ENCODE data around the gene SCUBE3.

SCUBE3 gene

DNA sequence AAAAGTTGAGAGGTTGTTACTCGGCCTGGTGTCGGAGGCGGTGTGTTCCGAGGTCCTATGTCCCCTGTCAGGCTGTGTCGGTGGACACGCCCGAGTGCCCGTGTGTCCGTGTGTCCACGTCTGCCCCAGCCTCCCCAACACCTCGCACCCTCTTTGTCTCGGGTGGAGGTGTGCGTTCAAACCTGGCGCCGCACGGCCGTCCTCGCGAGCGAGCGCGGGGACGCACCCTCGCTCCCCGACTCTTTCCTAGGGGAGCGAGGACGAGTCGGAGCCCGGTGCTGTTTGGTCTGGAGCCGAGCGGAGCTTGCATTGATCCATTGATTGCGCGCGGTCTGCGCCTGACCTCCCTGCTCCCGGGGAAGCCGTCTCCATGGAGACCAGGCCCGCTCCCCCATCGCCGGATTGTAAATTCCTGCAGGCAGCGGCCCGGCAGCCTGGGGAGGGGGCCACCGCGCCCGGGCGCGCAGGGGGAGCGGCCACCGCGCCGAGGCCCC is 411 bp upstream of the SCUBE3 start:
- Histone ChIP-seq H3F3A (ENCODE audit: insufficient read depth) (no peaks in the 10 kb centered on the region), H2AFZ (ENCODE audit: low read depth, low read length, severe bottlenecking) (no peak overlapping the region), H3K9ac (ENCODE audit: low read length) (no peak overlapping the region), H3K9me2 (replicated peaks; ENCODE audit: insufficient read depth, low read length) (no peaks in the 10 kb centered on the region), H3K27ac (ENCODE audit: low read depth, low read length) (no peak overlapping the region), H3K79me2 (ENCODE audit: insufficient read depth, low read length) (no peaks in the 10 kb centered on the region), H3K27me3 (ENCODE audit: low read length) (no peaks in the 10 kb centered on the region), H3K36me3 (ENCODE audit: low read length) (no peaks in the 10 kb centered on the region), H4K20me1 (ENCODE audit: low read depth, low read length) (no peaks in the 10 kb centered on the region), H3K9me3 (ENCODE audit: insufficient read depth, low read length) (no peaks in the 10 kb centered on the region), H3K4me3 (ENCODE audit: insufficient read depth, low read length, poor library complexity, severe bottlenecking) (no peak overlapping the region), H3K4me2 (ENCODE audit: low read depth, low read length, poor library complexity, severe bottlenecking) (no peak overlapping the region)
- TF ChIP-seq EZH2phosphoT487 (conservative IDR thresholded peaks at IDR 0.05; ENCODE audit: low read length), result no peak
- TF ChIP-seq, protein P1, sequence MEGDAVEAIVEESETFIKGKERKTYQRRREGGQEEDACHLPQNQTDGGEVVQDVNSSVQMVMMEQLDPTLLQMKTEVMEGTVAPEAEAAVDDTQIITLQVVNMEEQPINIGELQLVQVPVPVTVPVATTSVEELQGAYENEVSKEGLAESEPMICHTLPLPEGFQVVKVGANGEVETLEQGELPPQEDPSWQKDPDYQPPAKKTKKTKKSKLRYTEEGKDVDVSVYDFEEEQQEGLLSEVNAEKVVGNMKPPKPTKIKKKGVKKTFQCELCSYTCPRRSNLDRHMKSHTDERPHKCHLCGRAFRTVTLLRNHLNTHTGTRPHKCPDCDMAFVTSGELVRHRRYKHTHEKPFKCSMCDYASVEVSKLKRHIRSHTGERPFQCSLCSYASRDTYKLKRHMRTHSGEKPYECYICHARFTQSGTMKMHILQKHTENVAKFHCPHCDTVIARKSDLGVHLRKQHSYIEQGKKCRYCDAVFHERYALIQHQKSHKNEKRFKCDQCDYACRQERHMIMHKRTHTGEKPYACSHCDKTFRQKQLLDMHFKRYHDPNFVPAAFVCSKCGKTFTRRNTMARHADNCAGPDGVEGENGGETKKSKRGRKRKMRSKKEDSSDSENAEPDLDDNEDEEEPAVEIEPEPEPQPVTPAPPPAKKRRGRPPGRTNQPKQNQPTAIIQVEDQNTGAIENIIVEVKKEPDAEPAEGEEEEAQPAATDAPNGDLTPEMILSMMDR (IDR thresholded peaks at IDR 0.05; ENCODE audit: insufficient read depth, low read length, poor library complexity, severe bottlenecking), result no peak

- Histone ChIP-seq H3K9me2 (replicated peaks; ENCODE audit: insufficient read depth, low read length) (no peaks in the 10 kb centered on the region), H4K20me1 (ENCODE audit: low read depth, low read length) (no peaks in the 10 kb centered on the region), H3F3A (ENCODE audit: insufficient read depth) (no peaks in the 10 kb centered on the region), H3K9me3 (ENCODE audit: insufficient read depth, low read length) (no peaks in the 10 kb centered on the region), H3K9ac (ENCODE audit: low read length) (no peak overlapping the region), H3K4me2 (ENCODE audit: low read depth, low read length, poor library complexity, severe bottlenecking) (no peak overlapping the region), H2AFZ (ENCODE audit: low read depth, low read length, severe bottlenecking) (no peak overlapping the region), H3K79me2 (ENCODE audit: insufficient read depth, low read length) (no peaks in the 10 kb centered on the region), H3K36me3 (ENCODE audit: low read length) (no peaks in the 10 kb centered on the region), H3K27me3 (ENCODE audit: low read length) (no peaks in the 10 kb centered on the region), H3K4me3 (ENCODE audit: insufficient read depth, low read length, poor library complexity, severe bottlenecking) (no peak overlapping the region), H3K27ac (ENCODE audit: low read depth, low read length) (no peak overlapping the region)
- TF ChIP-seq, protein P1 (IDR thresholded peaks at IDR 0.05; ENCODE audit: insufficient read depth, low read length, poor library complexity, severe bottlenecking), result no peak
- no peak for TF ChIP-seq EZH2phosphoT487 (conservative IDR thresholded peaks at IDR 0.05; ENCODE audit: low read length)
Observed at GRCh38 chr6:35214869-35215664, 1.3 kb downstream of the SCUBE3 start.

DNA sequence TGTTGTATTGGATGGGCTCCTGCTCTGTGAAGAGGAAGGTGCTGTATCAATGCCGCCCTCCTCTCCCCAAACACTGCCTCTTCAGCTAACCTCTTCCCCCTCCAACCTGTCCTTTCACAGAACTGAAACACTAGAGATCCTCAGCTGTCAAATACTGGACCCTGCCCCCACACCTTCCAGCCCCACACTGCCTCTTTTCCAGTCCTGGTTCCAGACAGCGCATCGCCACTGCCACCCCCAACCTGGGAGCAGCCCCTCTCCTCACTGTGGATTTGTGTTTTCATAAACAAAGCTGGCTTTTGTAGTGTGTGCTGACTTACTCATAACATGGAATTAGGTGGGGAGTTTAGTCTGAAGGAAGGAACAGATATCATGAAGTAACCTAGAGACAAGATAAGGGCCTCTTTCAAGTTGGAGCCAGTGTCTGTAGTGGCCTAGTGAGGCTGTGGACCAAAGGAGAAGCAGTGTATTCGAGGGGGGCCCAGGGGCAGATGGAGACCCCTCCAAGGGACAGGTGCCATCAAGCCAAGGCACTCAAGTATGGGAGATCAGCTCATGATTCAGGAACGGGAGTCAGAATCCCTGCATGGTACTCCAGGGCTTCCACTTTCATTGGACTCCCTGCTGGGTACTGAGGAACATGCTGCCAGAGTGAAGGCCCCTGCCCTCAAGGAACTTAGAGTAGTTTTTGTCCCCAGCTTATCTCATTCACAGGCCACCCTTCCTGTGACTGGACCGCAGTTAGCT is 2.1 kb downstream of the SCUBE3 start:
- H4K20me1 ChIP-seq (ENCODE audit: low read depth, low read length), result no peaks in the 10 kb centered on the region
- H3F3A ChIP-seq (ENCODE audit: insufficient read depth), result no peaks in the 10 kb centered on the region
- no peak overlapping the region for H3K4me2 ChIP-seq (ENCODE audit: low read depth, low read length, poor library complexity, severe bottlenecking)
- H3K27ac ChIP-seq (ENCODE audit: low read depth, low read length), result no peak overlapping the region
- no peak overlapping the region for H3K4me3 ChIP-seq (ENCODE audit: insufficient read depth, low read length, poor library complexity, severe bottlenecking)
- H3K9ac ChIP-seq (ENCODE audit: low read length), result no peak overlapping the region
- no peak overlapping the region for H2AFZ ChIP-seq (ENCODE audit: low read depth, low read length, severe bottlenecking)
- H3K9me2 ChIP-seq (replicated peaks; ENCODE audit: insufficient read depth, low read length), result no peaks in the 10 kb centered on the region
- no peaks in the 10 kb centered on the region for H3K36me3 ChIP-seq (ENCODE audit: low read length)
- H3K27me3 ChIP-seq (ENCODE audit: low read length), result no peaks in the 10 kb centered on the region
- H3K79me2 ChIP-seq (ENCODE audit: insufficient read depth, low read length), result no peaks in the 10 kb centered on the region
- TF ChIP-seq EZH2phosphoT487 (conservative IDR thresholded peaks at IDR 0.05; ENCODE audit: low read length), result no peak
- TF ChIP-seq, protein P1 (IDR thresholded peaks at IDR 0.05; ENCODE audit: insufficient read depth, low read length, poor library complexity, severe bottlenecking), result no peak
- H3K9me3 ChIP-seq (ENCODE audit: insufficient read depth, low read length), result no peaks in the 10 kb centered on the region
